Measurements from ENCODE around the gene LYPD3.

DNA sequence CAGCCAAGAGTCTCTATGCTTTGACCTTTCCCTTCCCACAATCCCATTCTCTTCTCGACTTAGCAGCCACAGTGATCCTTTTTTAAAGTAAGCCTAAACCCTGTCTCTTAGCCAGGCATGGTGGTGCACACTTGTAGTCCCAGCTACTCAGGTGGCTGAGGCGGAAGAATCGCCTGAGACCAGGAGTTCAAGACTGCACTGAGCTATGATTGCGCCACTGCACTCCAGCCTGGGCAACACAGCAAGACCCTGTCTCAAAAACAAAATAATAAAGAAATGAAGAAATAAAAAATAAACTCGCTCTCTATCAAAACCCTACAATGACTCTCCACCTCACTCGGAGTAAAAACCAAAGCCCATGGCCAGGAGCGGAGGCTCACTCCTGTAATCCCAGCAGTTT lies 36.0 kb downstream of the LYPD3 start:
- TF ChIP-seq POLR2A (IDR thresholded peaks at IDR 0.05; ENCODE audit: low read depth, low read length) (no peak), POLR2AphosphoS5 (IDR thresholded peaks at IDR 0.05; ENCODE audit: insufficient read depth, low read depth, low read length) (no peak), EZH2 (IDR thresholded peaks at IDR 0.05; ENCODE audit: borderline replicate concordance, low read depth, low read length, severe bottlenecking) (no peak), FOS (IDR thresholded peaks at IDR 0.05; ENCODE audit: borderline replicate concordance, insufficient read depth, low read length) (no peak), MYC (IDR thresholded peaks at IDR 0.05; ENCODE audit: low read depth, low read length) (no peak), GATA2 (IDR thresholded peaks at IDR 0.05; ENCODE audit: insufficient read depth, insufficient read length, low read depth, low read length) (no peak), JUN (IDR thresholded peaks at IDR 0.05; ENCODE audit: borderline replicate concordance, insufficient read depth, insufficient read length, low read depth) (no peak)
- TF ChIP-seq, protein P1, sequence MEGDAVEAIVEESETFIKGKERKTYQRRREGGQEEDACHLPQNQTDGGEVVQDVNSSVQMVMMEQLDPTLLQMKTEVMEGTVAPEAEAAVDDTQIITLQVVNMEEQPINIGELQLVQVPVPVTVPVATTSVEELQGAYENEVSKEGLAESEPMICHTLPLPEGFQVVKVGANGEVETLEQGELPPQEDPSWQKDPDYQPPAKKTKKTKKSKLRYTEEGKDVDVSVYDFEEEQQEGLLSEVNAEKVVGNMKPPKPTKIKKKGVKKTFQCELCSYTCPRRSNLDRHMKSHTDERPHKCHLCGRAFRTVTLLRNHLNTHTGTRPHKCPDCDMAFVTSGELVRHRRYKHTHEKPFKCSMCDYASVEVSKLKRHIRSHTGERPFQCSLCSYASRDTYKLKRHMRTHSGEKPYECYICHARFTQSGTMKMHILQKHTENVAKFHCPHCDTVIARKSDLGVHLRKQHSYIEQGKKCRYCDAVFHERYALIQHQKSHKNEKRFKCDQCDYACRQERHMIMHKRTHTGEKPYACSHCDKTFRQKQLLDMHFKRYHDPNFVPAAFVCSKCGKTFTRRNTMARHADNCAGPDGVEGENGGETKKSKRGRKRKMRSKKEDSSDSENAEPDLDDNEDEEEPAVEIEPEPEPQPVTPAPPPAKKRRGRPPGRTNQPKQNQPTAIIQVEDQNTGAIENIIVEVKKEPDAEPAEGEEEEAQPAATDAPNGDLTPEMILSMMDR (IDR thresholded peaks at IDR 0.05; ENCODE audit: extremely low read depth in 1 of 2, insufficient read depth in 1 of 2, low read depth in 1 of 2, low read length in 2 of 2), result no peak
- TF ChIP-seq, protein P2, sequence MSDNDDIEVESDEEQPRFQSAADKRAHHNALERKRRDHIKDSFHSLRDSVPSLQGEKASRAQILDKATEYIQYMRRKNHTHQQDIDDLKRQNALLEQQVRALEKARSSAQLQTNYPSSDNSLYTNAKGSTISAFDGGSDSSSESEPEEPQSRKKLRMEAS (IDR thresholded peaks at IDR 0.05; ENCODE audit: insufficient read depth, insufficient read length), result no peak

Measured in endothelial cell of umbilical vein (primary cell).